Heart left ventricle (tissue), 16 donors: ENCODE data around the gene XPOT. TPM values are rescaled to one million over a fixed set of nuclear protein-coding genes. Genes with fewer than 3 reads are reported as not detected.
A peak's percentile ranks its signal among the peaks of the same experiment; 100 is the strongest.

Experiments used
- ATAC-seq, 4 donors: fragments of 200-7000 bp; cut with Tn5 transposase; one replicate each; pipeline ENCODE4 v1.9.1; 2020 to 2022; ENCODE audit warnings: moderate library complexity in 4 of 4, mild to moderate bottlenecking in 3 of 4, moderate number of reproducible peaks in 1 of 4
- DNase-seq, 5 donors: peaks; one replicate each; pipeline ENCODE4 v3.0.0-alpha.2; 2020
- H3K27ac ChIP-seq, 12 donors: fragments of 200-600 bp; sonication (generic) in 4 of 12; one replicate each; pipeline versions ENCODE4 v1.5.0 to v1.8.0; 2016 to 2022; ENCODE audit warnings: mild to moderate bottlenecking in 2 of 12
- H3K27me3 ChIP-seq, 9 donors: fragments of 200-600 bp; sonication (generic) in 2 of 9; one replicate each; pipeline versions ENCODE4 v1.5.1 to v1.8.0; 2016 to 2022; ENCODE audit warnings: mild to moderate bottlenecking in 3 of 9
- H3K36me3 ChIP-seq, 9 donors: fragments of 200-600 bp; sonication (generic) in 2 of 9; one replicate each; pipeline versions ENCODE4 v1.5.0 to v1.8.0; 2018 to 2022; ENCODE audit warnings: mild to moderate bottlenecking in 2 of 9
- H3K4me1 ChIP-seq, 12 donors: fragments of 200-600 bp; sonication (generic) in 4 of 12; one replicate each; pipeline versions ENCODE4 v1.5.0 to v1.8.0; 2016 to 2022; ENCODE audit warnings: mild to moderate bottlenecking in 3 of 12
- H3K4me3 ChIP-seq, 12 donors: fragments of 200-600 bp; sonication (generic) in 4 of 12; one replicate each; pipeline versions ENCODE4 v1.5.0 to v1.8.0; 2017 to 2022; ENCODE audit warnings: mild to moderate bottlenecking in 9 of 12, moderate library complexity in 4 of 12
- H3K9me3 ChIP-seq, 12 donors: fragments of 200-600 bp; sonication (generic) in 4 of 12; one replicate each; pipeline versions ENCODE4 v1.5.0 to v1.8.0; 2016 to 2022; ENCODE audit warnings: mild to moderate bottlenecking in 1 of 12
- CTCF ChIP-seq, 12 donors: fragments of 200-600 bp; sonication (generic) in 4 of 12; IDR thresholded peaks; one replicate each; pipeline versions ENCODE4 v1.5.0 to v1.8.0; 2018 to 2022; ENCODE audit warnings: antibody characterized with exemption in 12 of 12, mild to moderate bottlenecking in 5 of 12
- POLR2A ChIP-seq, 2 donors: fragments of 450-650 bp; IDR thresholded peaks; one replicate each; pipeline ENCODE4 v1.6.1; 2017; ENCODE audit warnings: antibody characterized with exemption in 2 of 2, mild to moderate bottlenecking in 2 of 2, moderate library complexity in 2 of 2
- WGBS, 4 donors: extraction: QIAGEN DNeasy Blood & Tissue Kit in 2 of 4; methylation state at CpG; one replicate each; pipeline versions ENCODE4 v1.1.5 to v1.1.7; 2013 to 2018; 5-methylcytosine and 5-hydroxymethylcytosine counted together
- intact Hi-C, 10 donors: fragments of 100-400 bp; cut with DNase I; formaldehyde crosslinking; loops; one replicate each; pipeline versions ENCODE4 v1.11.1 to v1.14.2; 2022
- polyA plus RNA-seq, 2 donors: library from polyadenylated mRNA; stranded (reverse); fragments of 200-250 nt; gene quantifications; one replicate each; pipeline ENCODE4 v1.2.3, GENCODE V29; 2013
- total RNA-seq, 9 donors: library from RNA; depleted of rRNA in 2 of 9; stranded (reverse); fragments of >200 nt in 2 of 9; fragmentation: NEBNext Ultra II Directional in 3 of 9; extraction: Animal tissue kit (Norgen Biotek cat#: 25700) in 3 of 9; gene quantifications; one replicate each; pipeline versions ENCODE4 v1.1.0 to v1.2.4, GENCODE V29; 2016 to 2023
- donor health status: ischemic (EF 13 %, LVEDD 7.1; RV severe dilation, severe dysfunction).
- donor health status: healthy with polysubstance abuse.
- donor health status: DM: no; HTN: yes; CAD: no.
- donor health status: DM: no; HTN: no; CAD: no.
- donor health status: ischemic (EF 25% LVEDD 6.9; RV normal size, moderate dysfunction).
- donor health status: ischemic (EF 25% LVEDD 5.7; RV mildly dilated, moderate dysfunction).
- donor health status: healthy.
- donor health status: DM: yes; HTN: yes; CAD: no.
- donor health status: ischemic (EF 35%, LVEDD 5.7; RV mildly dilated, moderate dysfunction).
- donor health status: nonischemic (EF 11% LVEDD 7.7; RV severe dilation, severe dysfunction).
- donor health status: DM: yes; HTN: yes; CAD: no.
- donor health status: PGD.
- donor health status: ischemic (EF 29% LVEDD 5.4; RV normal size, mild dysfunction).
- donor health status: nonischemic (EF 23%, LVEDD 6.1; RV moderate dilation, normal function).

Gene XPOT
- total and polyA plus RNA-seq, 11 donors, result 6.3 to 37.6 (median 22.0) TPM

DNA sequence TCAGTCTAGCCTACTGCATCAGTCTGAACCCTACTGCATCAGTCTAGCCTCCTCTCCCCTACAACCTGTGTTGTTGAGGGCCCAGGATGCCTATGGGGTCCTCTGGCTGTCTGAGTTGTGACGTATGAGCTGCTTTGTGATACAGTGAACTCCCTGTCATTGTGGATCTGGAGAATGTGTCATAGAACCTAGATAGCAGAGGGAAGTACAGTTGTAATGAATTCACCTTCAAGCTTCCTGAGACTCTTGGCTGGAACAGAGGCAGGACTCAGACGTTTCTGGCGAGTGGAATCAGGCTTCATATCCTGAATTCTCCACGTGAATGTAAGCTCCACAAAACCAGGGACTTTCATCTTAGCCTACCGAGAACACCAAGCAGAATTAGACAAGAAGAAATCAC is 64.8 kb downstream of the XPOT start:
- ATAC-seq, result peak in 2 of 4 donors; percentile 21 to 55
- no peak overlapping the region for H3K27ac ChIP-seq
- H3K36me3 ChIP-seq, result peaks cover 0 to 99% (median 94%) of the 10 kb centered on the region in 9 donors

DNA sequence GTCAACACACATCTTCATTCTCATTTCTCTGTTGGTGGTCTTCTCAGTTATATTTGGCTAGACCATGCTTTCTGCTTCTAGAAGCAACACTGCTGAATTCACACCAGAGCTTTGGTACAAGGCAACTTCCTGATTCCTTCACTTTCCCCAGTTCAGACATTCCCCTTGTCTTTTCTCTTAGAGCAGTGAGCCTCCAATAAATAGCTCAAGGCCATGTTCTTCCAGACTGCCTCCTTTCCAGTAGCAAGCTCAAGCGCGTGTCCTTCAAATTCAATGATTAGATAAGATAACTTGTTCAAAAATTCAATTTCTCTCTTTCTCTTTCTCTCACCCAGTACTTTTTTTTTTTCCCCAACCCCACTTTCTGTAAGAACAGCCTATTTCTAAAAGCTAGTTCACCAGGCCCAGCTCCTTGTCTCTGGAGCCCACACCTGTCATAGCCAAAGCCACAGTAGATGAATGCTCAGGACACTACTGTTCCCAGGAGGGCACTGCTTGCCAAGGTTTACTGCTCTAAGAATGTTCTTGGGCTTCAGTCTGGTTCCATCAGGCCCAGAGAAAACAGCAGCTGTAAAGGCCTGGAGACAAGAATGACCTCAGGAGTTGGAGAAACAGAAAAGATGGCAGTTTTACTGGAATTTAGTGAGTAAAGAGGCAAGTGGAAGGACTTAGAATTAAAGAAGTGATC is 65.4 kb downstream of the XPOT start:
- peak overlapping the region in 4 of 12 donors; percentile 15 to 36 (median 20) for H3K27ac ChIP-seq
- H3K27me3 ChIP-seq, result no peaks in the 10 kb centered on the region
- no peak for DNase-seq
- H3K36me3 ChIP-seq, result peaks cover 0 to 99% (median 94%) of the 10 kb centered on the region in 9 donors
- intact Hi-C loops, result no loop called here
- TF ChIP-seq CTCF (IDR thresholded peaks at IDR 0.05) (no peak), POLR2A (IDR thresholded peaks at IDR 0.05) (no peak)
- no peaks in the 10 kb centered on the region for H3K9me3 ChIP-seq
- ATAC-seq, result peak; percentile 67 to 79 (median 75)
- H3K4me1 ChIP-seq, result peaks cover 0 to 24% (median 12%) of the 10 kb centered on the region in 12 donors
- 72 to 87% (median 79%) methylated on average over 2 of the region's 2 CpGs for WGBS, 4 donors
- H3K4me3 ChIP-seq, result no peak overlapping the region

More for the DNA sequence above, 64.8 kb downstream of the XPOT start:
- TF ChIP-seq POLR2A (IDR thresholded peaks at IDR 0.05) (no peak), CTCF (IDR thresholded peaks at IDR 0.05) (no peak)
- Histone ChIP-seq H3K4me1 (peaks cover 0 to 24% (median 12%) of the 10 kb centered on the region in 12 donors), H3K4me3 (no peak overlapping the region), H3K27me3 (no peaks in the 10 kb centered on the region), H3K9me3 (no peaks in the 10 kb centered on the region)
- DNase-seq, result no peak
- intact Hi-C loops, result no loop called here
- 30 to 48% (median 46%) methylated on average over 4 to 5 of the region's 5 CpGs for WGBS, 4 donors

DNA sequence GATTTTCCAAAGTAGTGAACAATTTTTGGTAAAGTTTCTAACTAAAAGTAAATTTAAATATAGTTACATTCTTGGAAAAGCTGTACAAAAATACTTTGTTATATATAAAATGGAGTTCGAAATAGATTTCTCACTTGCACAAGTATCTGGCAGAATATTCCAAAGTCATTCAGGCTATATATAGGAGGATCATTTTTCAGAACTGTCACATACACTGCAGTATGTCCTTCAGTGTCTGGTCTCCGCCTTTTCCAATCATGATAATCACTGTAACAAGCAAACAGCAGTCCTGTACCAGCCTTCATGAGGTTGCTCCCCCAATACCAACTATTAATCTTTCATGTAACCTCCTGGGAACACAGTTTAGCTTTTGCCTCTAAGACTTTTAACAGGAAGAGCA is 66.3 kb downstream of the XPOT start:
- Histone ChIP-seq H3K36me3 (peaks cover 0 to 99% (median 94%) of the 10 kb centered on the region in 9 donors), H3K27me3 (no peaks in the 10 kb centered on the region)

More for the DNA sequence above, 66.3 kb downstream of the XPOT start:
- ATAC-seq (peak in 3 of 4 donors; percentile 48 to 56 (median 53)), DNase-seq (no peak)
- Histone ChIP-seq H3K27ac (peak overlapping the region in 1 of 12 donors; percentile 19), H3K4me3 (no peak overlapping the region), H3K4me1 (peaks cover 0 to 24% (median 12%) of the 10 kb centered on the region in 12 donors), H3K9me3 (peaks cover 0 to 4% (median 0%) of the 10 kb centered on the region in 12 donors)
- no peak for TF ChIP-seq POLR2A (IDR thresholded peaks at IDR 0.05)
- TF ChIP-seq CTCF (IDR thresholded peaks at IDR 0.05), result no peak
- intact Hi-C loops, result no loop called here
- WGBS, 4 donors, result 50 to 70% (median 57%) methylated on average over 2 of the region's 2 CpGs
